Measurements from ENCODE around the gene VWC2. TPM values are rescaled to one million over a fixed set of nuclear protein-coding genes. Genes with fewer than 3 reads are reported as not detected.
A peak's percentile ranks its signal among the peaks of the same experiment; 100 is the strongest.

The VWC2 gene
- total RNA-seq (0.18 TPM), polyA plus RNA-seq (ENCODE audit: insufficient read depth in 1 of 8, insufficient read length in 8 of 8, low replicate concordance in 1 of 8) (under 1 TPM; 0.03 to 0.20 (median 0.07) TPM)
- long read RNA-seq, donor 1, result 0 reads
- long read RNA-seq, donor 2, result 0 reads
- long read RNA-seq, donor 3, result 0 reads
- long read RNA-seq, donor 4, result 0 reads
- long read RNA-seq, donor 5, full-length matches to known transcripts, result 1 of 1 reads
- long read RNA-seq, donor 5, partial matches to known transcripts, result 0 of 1 reads
- long read RNA-seq, donor 5, other reads (novel, unspliced or antisense), result 0 of 1 reads
- long read RNA-seq, donor 6, result 0 reads
- long read RNA-seq, donor 7, result 0 reads
- long read RNA-seq, donor 8, result 0 reads
- long read RNA-seq, donor 9, full-length matches to known transcripts, result 1 of 1 reads
- long read RNA-seq, donor 9, partial matches to known transcripts, result 0 of 1 reads
- long read RNA-seq, donor 9, other reads (novel, unspliced or antisense), result 0 of 1 reads
- long read RNA-seq, donor 10, result 0 reads
- long read RNA-seq, donor 11, result 0 reads

DNA sequence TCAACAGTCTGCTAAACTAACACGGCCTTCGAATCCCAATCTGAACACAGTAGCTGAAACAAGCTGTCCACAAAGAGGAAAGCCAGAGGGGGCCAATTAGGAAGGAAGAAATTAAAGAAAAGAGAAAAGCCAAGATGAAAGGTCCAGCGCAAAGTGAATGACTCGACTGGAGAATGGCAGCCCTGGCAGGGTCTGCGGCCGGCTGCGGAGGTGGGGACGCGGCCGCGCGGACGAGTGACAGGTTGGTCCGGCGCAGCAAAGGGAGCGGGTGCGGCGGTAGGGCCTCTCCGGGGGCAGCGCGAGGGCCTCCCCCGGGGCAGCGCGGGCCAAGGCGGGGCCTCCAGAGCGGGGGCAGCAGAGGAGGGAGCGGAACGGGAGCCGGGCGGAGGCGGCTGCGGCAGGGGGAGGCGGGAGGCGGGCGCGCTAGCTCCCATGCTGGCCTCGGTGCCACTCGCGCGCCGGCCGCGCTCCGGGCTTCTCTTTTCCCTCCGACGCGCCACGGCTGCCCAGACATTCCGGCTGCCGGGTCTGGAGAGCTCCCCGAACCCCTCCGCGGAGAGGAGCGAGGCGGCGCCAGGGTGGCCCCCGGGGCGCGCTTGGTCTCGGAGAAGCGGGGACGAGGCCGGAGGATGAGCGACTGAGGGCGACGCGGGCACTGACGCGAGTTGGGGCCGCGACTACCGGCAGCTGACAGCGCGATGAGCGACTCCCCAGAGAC is at the start of gene VWC2:
TSS of gene VWC2 (plus strand) at position 421 of the 718 bp plus-strand sequence. CDS start 1,798 bp downstream, outside the sequence.
- H3K4me1 ChIP-seq (ENCODE audit: control insufficient read depth, insufficient read depth, low read length), result peaks cover 12% of the 10 kb centered on the region
- no peaks in the 10 kb centered on the region for H3K9me3 ChIP-seq (replicated peaks; ENCODE audit: control insufficient read depth, low read depth, low read length)
- peak within 1 kb of the TSS; percentile 31 for H3K4me3 ChIP-seq (ENCODE audit: low read length)
- DNase-seq, result peak; percentile 10
- no peak within 1 kb of the TSS for H3K27ac ChIP-seq (ENCODE audit: low read length)
- WGBS (ENCODE audit: insufficient coverage), result under 1% methylated on average over 73 of the region's 75 CpGs
- H3K36me3 ChIP-seq (ENCODE audit: control insufficient read depth, insufficient read depth, low read length), result no peaks in the 10 kb centered on the region
- H3K27me3 ChIP-seq (ENCODE audit: control insufficient read depth, insufficient read depth, low read length), result peaks cover 62% of the 10 kb centered on the region

DNA sequence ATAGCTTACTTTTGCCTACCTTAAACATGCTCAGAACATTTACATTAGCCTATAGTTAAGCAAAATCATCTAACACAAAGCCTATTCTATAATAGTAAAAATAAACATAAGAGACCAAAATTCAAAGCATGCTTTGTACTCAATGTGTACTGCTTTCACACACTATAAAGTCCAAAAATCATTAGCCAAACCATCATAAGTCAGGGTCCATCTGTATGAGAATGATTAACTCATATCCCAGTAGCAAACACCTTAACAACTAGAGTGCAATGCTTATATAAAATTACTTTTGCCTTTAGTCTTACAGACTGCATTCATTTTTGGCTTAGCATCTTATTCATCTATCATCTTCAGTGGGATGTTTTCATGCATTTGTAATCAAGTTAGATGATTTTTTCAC is 49.4 kb upstream of the VWC2 start:
- Histone ChIP-seq H3K4me1 (ENCODE audit: control insufficient read depth, insufficient read depth, low read length) (no peaks in the 10 kb centered on the region), H3K27me3 (ENCODE audit: control insufficient read depth, insufficient read depth, low read length) (no peaks in the 10 kb centered on the region), H3K27ac (ENCODE audit: low read length) (no peak overlapping the region), H3K4me3 (ENCODE audit: low read length) (no peak overlapping the region), H3K36me3 (ENCODE audit: control insufficient read depth, insufficient read depth, low read length) (no peaks in the 10 kb centered on the region), H3K9me3 (replicated peaks; ENCODE audit: control insufficient read depth, low read depth, low read length) (no peaks in the 10 kb centered on the region)
- DNase-seq, result no peak

DNA sequence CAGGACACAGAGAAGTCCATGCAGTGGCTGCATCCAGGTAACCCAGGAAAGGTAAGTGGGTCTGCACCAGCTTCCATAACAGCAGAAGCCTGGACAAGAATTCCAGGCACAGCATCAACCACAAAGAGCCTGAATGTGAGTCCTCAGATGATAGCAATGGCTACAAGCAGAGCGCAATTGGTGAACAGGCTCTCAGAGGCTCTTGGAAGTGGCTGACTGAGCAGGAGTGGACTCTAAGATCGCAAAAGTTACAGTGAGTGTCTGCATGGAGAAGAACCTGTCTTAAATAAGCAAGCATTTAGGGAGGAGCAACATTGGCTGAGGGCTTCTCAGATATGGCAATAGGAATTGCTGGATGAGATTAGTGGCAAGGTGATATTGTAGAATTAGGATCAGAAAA is 41.6 kb upstream of the VWC2 start:
- no peaks in the 10 kb centered on the region for H3K36me3 ChIP-seq (ENCODE audit: control insufficient read depth, insufficient read depth, low read length)

DNA sequence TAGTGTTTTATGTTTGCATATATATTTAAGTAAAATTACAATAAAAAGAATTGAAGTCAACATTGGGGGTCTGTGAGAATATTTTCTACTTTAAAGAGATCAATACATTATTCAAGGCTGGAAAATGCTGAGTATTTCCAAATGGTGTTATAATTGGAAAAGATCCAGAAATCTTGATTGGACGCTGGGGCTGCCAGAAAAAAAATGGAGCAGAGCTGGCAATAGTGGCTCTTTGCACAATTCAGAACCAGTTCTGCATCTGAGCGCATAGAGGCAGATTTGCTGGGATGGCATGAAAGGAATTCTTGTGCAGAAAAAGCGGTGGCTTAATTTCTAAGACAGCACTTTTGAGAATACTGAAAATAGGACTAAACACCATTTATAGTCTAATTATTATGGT is 10.8 kb upstream of the VWC2 start:
- no peaks in the 10 kb centered on the region for H3K9me3 ChIP-seq (replicated peaks; ENCODE audit: control insufficient read depth, low read depth, low read length)
- H3K4me3 ChIP-seq (ENCODE audit: low read length), result no peak overlapping the region
- H3K27me3 ChIP-seq (ENCODE audit: control insufficient read depth, insufficient read depth, low read length), result no peaks in the 10 kb centered on the region
- DNase-seq, result no peak
- no peak overlapping the region for H3K27ac ChIP-seq (ENCODE audit: low read length)
- H3K36me3 ChIP-seq (ENCODE audit: control insufficient read depth, insufficient read depth, low read length), result no peaks in the 10 kb centered on the region
- 33% methylated on average over 1 of the region's 3 CpGs for WGBS (ENCODE audit: insufficient coverage)
- H3K4me1 ChIP-seq (ENCODE audit: control insufficient read depth, insufficient read depth, low read length), result no peaks in the 10 kb centered on the region

More for the DNA sequence above, 41.6 kb upstream of the VWC2 start:
- no peak for DNase-seq
- no peaks in the 10 kb centered on the region for H3K27me3 ChIP-seq (ENCODE audit: control insufficient read depth, insufficient read depth, low read length)
- H3K4me1 ChIP-seq (ENCODE audit: control insufficient read depth, insufficient read depth, low read length), result no peaks in the 10 kb centered on the region
- no peak overlapping the region for H3K4me3 ChIP-seq (ENCODE audit: low read length)
- WGBS (ENCODE audit: insufficient coverage), result 50% methylated on average over 2 of the region's 2 CpGs
- no peaks in the 10 kb centered on the region for H3K9me3 ChIP-seq (replicated peaks; ENCODE audit: control insufficient read depth, low read depth, low read length)
- no peak overlapping the region for H3K27ac ChIP-seq (ENCODE audit: low read length)

GRCh38 chr7:49763791-49764190 is 9.6 kb upstream of the VWC2 start:
- Histone ChIP-seq H3K36me3 (ENCODE audit: control insufficient read depth, insufficient read depth, low read length) (no peaks in the 10 kb centered on the region), H3K27me3 (ENCODE audit: control insufficient read depth, insufficient read depth, low read length) (peaks cover 4% of the 10 kb centered on the region), H3K9me3 (replicated peaks; ENCODE audit: control insufficient read depth, low read depth, low read length) (no peaks in the 10 kb centered on the region), H3K27ac (ENCODE audit: low read length) (no peak overlapping the region), H3K4me1 (ENCODE audit: control insufficient read depth, insufficient read depth, low read length) (no peaks in the 10 kb centered on the region), H3K4me3 (ENCODE audit: low read length) (no peak overlapping the region)
- WGBS (ENCODE audit: insufficient coverage), result 100% methylated on average over 1 of the region's 3 CpGs
- DNase-seq, result no peak

GRCh38 chr7:49766966-49767365 is 6.5 kb upstream of the VWC2 start:
- Histone ChIP-seq H3K9me3 (replicated peaks; ENCODE audit: control insufficient read depth, low read depth, low read length) (no peaks in the 10 kb centered on the region), H3K27ac (ENCODE audit: low read length) (no peak overlapping the region), H3K4me1 (ENCODE audit: control insufficient read depth, insufficient read depth, low read length) (no peaks in the 10 kb centered on the region), H3K27me3 (ENCODE audit: control insufficient read depth, insufficient read depth, low read length) (peaks cover 14% of the 10 kb centered on the region), H3K4me3 (ENCODE audit: low read length) (no peak overlapping the region), H3K36me3 (ENCODE audit: control insufficient read depth, insufficient read depth, low read length) (no peaks in the 10 kb centered on the region)
- no peak for DNase-seq
- 80% methylated on average over 1 of the region's 1 CpG for WGBS (ENCODE audit: insufficient coverage)

GRCh38 chr7:49767719-49768118 is 5.7 kb upstream of the VWC2 start:
- H3K36me3 ChIP-seq (ENCODE audit: control insufficient read depth, insufficient read depth, low read length), result no peaks in the 10 kb centered on the region
- no peak for DNase-seq
- no peak overlapping the region for H3K27ac ChIP-seq (ENCODE audit: low read length)
- H3K4me1 ChIP-seq (ENCODE audit: control insufficient read depth, insufficient read depth, low read length), result no peaks in the 10 kb centered on the region
- H3K4me3 ChIP-seq (ENCODE audit: low read length), result no peak overlapping the region
- H3K9me3 ChIP-seq (replicated peaks; ENCODE audit: control insufficient read depth, low read depth, low read length), result no peaks in the 10 kb centered on the region
- H3K27me3 ChIP-seq (ENCODE audit: control insufficient read depth, insufficient read depth, low read length), result peaks cover 22% of the 10 kb centered on the region
- WGBS (ENCODE audit: insufficient coverage), result 41% methylated on average over 5 of the region's 5 CpGs

DNA sequence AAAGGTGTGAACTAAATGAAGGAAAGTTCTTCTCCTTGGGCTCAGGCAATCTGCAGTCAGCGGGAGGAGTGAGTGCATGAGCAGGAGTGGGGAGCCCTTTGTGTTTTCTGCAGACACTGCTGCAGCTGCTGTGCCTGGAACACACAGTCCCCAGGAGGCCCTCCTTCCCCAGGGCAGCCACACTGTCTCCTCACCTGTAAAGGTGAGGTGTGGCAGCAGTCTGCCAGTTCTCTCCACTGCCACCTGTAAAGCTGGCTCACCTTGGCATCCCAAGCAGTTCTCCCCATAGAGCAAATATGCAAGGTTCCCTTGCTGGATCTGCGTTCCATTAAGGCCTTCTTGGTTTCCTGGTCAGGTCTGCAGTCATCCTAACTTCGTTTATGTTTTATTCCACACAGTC is 5.2 kb upstream of the VWC2 start:
- no peak for DNase-seq
- no peak overlapping the region for H3K27ac ChIP-seq (ENCODE audit: low read length)
- no peaks in the 10 kb centered on the region for H3K36me3 ChIP-seq (ENCODE audit: control insufficient read depth, insufficient read depth, low read length)
- H3K4me3 ChIP-seq (ENCODE audit: low read length), result no peak overlapping the region
- H3K4me1 ChIP-seq (ENCODE audit: control insufficient read depth, insufficient read depth, low read length), result peaks cover 4% of the 10 kb centered on the region
- peaks cover 27% of the 10 kb centered on the region for H3K27me3 ChIP-seq (ENCODE audit: control insufficient read depth, insufficient read depth, low read length)
- no peaks in the 10 kb centered on the region for H3K9me3 ChIP-seq (replicated peaks; ENCODE audit: control insufficient read depth, low read depth, low read length)
- 80% methylated on average over 2 of the region's 3 CpGs for WGBS (ENCODE audit: insufficient coverage)

GRCh38 chr7:49768835-49769234 is 4.6 kb upstream of the VWC2 start:
- DNase-seq, result no peak
- no peaks in the 10 kb centered on the region for H3K9me3 ChIP-seq (replicated peaks; ENCODE audit: control insufficient read depth, low read depth, low read length)
- H3K36me3 ChIP-seq (ENCODE audit: control insufficient read depth, insufficient read depth, low read length), result no peaks in the 10 kb centered on the region
- no peak overlapping the region for H3K27ac ChIP-seq (ENCODE audit: low read length)
- H3K4me1 ChIP-seq (ENCODE audit: control insufficient read depth, insufficient read depth, low read length), result peaks cover 4% of the 10 kb centered on the region
- no peak overlapping the region for H3K4me3 ChIP-seq (ENCODE audit: low read length)
- H3K27me3 ChIP-seq (ENCODE audit: control insufficient read depth, insufficient read depth, low read length), result peaks cover 31% of the 10 kb centered on the region
- 44% methylated on average over 1 of the region's 3 CpGs for WGBS (ENCODE audit: insufficient coverage)

- no peaks in the 10 kb centered on the region for H3K36me3 ChIP-seq (ENCODE audit: control insufficient read depth, insufficient read depth, low read length)
- peaks cover 36% of the 10 kb centered on the region for H3K27me3 ChIP-seq (ENCODE audit: control insufficient read depth, insufficient read depth, low read length)
- DNase-seq, result no peak
- H3K4me1 ChIP-seq (ENCODE audit: control insufficient read depth, insufficient read depth, low read length), result peaks cover 9% of the 10 kb centered on the region
- no peaks in the 10 kb centered on the region for H3K9me3 ChIP-seq (replicated peaks; ENCODE audit: control insufficient read depth, low read depth, low read length)
- no peak overlapping the region for H3K27ac ChIP-seq (ENCODE audit: low read length)
- no peak overlapping the region for H3K4me3 ChIP-seq (ENCODE audit: low read length)
These were observed 4.1 kb upstream of the VWC2 start for GRCh38 chr7:49769285-49769857.

Measured in muscle of leg (tissue), 16 donors.